HCT116 (cell line): ENCODE measurements around the gene CCDC187. TPM values are rescaled to one million over a fixed set of nuclear protein-coding genes. Genes with fewer than 3 reads are reported as not detected.

Experiments
- ATAC-seq: fragments of 200-7000 bp; cut with Tn5 transposase; 2 replicates; pipeline ENCODE4 v1.9.1; 2020; ENCODE audit warnings: mild to moderate bottlenecking, moderate library complexity
- BruUV-seq: library from RNA; stranded (reverse); fragments of 400-500 nt; replicated peaks from 2 replicates; lab custom pipeline; 2021; lab: Mats Ljungman, UMichigan
- CTCF ChIA-PET: fragments of 300-600 bp; sonication (Branson Sonifier 250); formaldehyde crosslinking; loops from one replicate; lab custom pipeline; 2021; ENCODE audit warnings: antibody characterized with exemption; lab: Charles Lee
- POLR2A ChIA-PET: fragments of 300-600, 350-600 bp; sonication (Branson Sonifier 250); formaldehyde crosslinking; loops from one replicate; lab custom pipeline; 2021; ENCODE audit warnings: antibody characterized with exemption; lab: Charles Lee
- RAD21 ChIA-PET, 2 experiments: fragments of 300-600 bp; sonication (Branson Sonifier 250); formaldehyde crosslinking; loops; one replicate each; lab custom pipeline; 2023; ENCODE audit warnings: low total read pairs in 2 of 2; ENCODE audit not compliant: uncharacterized antibody in 2 of 2, unreplicated experiment in 2 of 2, low non-redundant PET in 1 of 2; lab: Charles Lee
- DNase-seq: peaks from one replicate; pipeline ENCODE4 v3.0.0-alpha.2; 2010; ENCODE audit warnings: low read depth, low spot score
- H2AFZ ChIP-seq: fragments of 200-600 bp; shearing (Covaris generic), sonication (generic); 2 replicates; pipeline ENCODE4 v1.6.1; 2017; ENCODE audit warnings: low read depth, mixed run types, mixed read lengths, antibody characterized with exemption, low read length; ENCODE audit not compliant: poor library complexity, severe bottlenecking
- H3K27ac ChIP-seq: 2 replicates; pipeline ENCODE4 v1.5.1; 2012; ENCODE audit warnings: low read depth, low read length
- H3K27me3 ChIP-seq: fragments of 200-600 bp; sonication (generic); 2 replicates; pipeline ENCODE4 v1.6.1; 2016; ENCODE audit warnings: mixed run types, low read length, mixed read lengths; ENCODE audit not compliant: insufficient read depth
- H3K36me3 ChIP-seq, 2 experiments: fragments of 200-500 bp in 1 of 2; fragments of 200-600 bp in 1 of 2; sonication (Bioruptor generic) in 1 of 2; sonication (generic) in 1 of 2; 2 replicates each; pipeline versions ENCODE4 v1.5.1 to v1.6.1; 2014 to 2016; ENCODE audit warnings: low read length in 2 of 2, inconsistent platforms in 1 of 2, mixed read lengths in 1 of 2, mixed run types in 1 of 2; ENCODE audit not compliant: insufficient read depth in 2 of 2, control insufficient read depth in 1 of 2
- H3K4me1 ChIP-seq, 2 experiments: fragments of 200-600 bp in 1 of 2; sonication (generic) in 1 of 2; 2 replicates each; pipeline versions ENCODE4 v1.5.1 to v1.6.1; 2012 to 2017; ENCODE audit warnings: low read length in 2 of 2, inconsistent platforms in 1 of 2, mild to moderate bottlenecking in 1 of 2, mixed read lengths in 1 of 2, mixed run types in 1 of 2, moderate library complexity in 1 of 2; ENCODE audit not compliant: insufficient read depth in 2 of 2, control insufficient read depth in 1 of 2
- H3K4me2 ChIP-seq: fragments of 200-600 bp; sonication (generic); 2 replicates; pipeline ENCODE4 v1.6.1; 2017; ENCODE audit warnings: mixed run types, low read length, mixed read lengths
- H3K4me3 ChIP-seq, 2 experiments: fragments of 200-600 bp in 1 of 2; sonication (generic) in 1 of 2; replicated peaks in 1 of 2; 2 replicates each; pipeline ENCODE4 v1.5.1; 2011 to 2016; ENCODE audit warnings: low read length in 2 of 2, control low read depth in 1 of 2, low read depth in 1 of 2, mild to moderate bottlenecking in 1 of 2, mixed read lengths in 1 of 2, mixed run types in 1 of 2
- H3K79me2 ChIP-seq: fragments of 200-600 bp; sonication (generic); 2 replicates; pipeline ENCODE4 v1.6.1; 2017; ENCODE audit warnings: mild to moderate bottlenecking, mixed run types, low read length, moderate library complexity, mixed read lengths; ENCODE audit not compliant: insufficient read depth
- H3K9ac ChIP-seq: fragments of 200-600 bp; sonication (generic); 2 replicates; pipeline ENCODE4 v1.6.1; 2016; ENCODE audit warnings: low read length, mixed read lengths
- H3K9me2 ChIP-seq: fragments of 200-600 bp; sonication (generic), shearing (Covaris generic); 2 replicates; pipeline ENCODE4 v1.6.1; 2017; ENCODE audit warnings: mixed run types, mild to moderate bottlenecking, moderate library complexity; ENCODE audit not compliant: insufficient read depth
- H3K9me3 ChIP-seq, 2 experiments: fragments of 200-500 bp in 1 of 2; fragments of 200-600 bp in 1 of 2; sonication (Bioruptor generic) in 1 of 2; sonication (generic) in 1 of 2; 2 replicates each; pipeline ENCODE4 v1.6.1; 2014 to 2017; ENCODE audit warnings: low read length in 2 of 2, mixed read lengths in 2 of 2, inconsistent platforms in 1 of 2, low read depth in 1 of 2, mild to moderate bottlenecking in 1 of 2, mixed run types in 1 of 2, moderate library complexity in 1 of 2; ENCODE audit not compliant: control insufficient read depth in 1 of 2, insufficient read depth in 1 of 2
- H4K20me1 ChIP-seq: fragments of 200-600 bp; sonication (generic), shearing (Covaris generic); 2 replicates; pipeline ENCODE4 v1.6.1; 2017; ENCODE audit warnings: mixed run types, mild to moderate bottlenecking, moderate library complexity; ENCODE audit not compliant: insufficient read depth
- CBX3 ChIP-seq: IDR thresholded peaks from 2 replicates; pipeline ENCODE4 v1.6.1; 2012; ENCODE audit warnings: low read depth
- CEBPB ChIP-seq: IDR thresholded peaks from 2 replicates; pipeline ENCODE4 v1.6.1; 2012; ENCODE audit warnings: low read depth
- EGR1 ChIP-seq: IDR thresholded peaks from 2 replicates; pipeline ENCODE4 v1.6.1; 2012; ENCODE audit warnings: low read depth
- ELF1 ChIP-seq: IDR thresholded peaks from 2 replicates; pipeline ENCODE4 v1.6.1; 2012; ENCODE audit warnings: low read depth, borderline replicate concordance
- EZH2phosphoT487 ChIP-seq: fragments of 200-600 bp; IDR thresholded peaks from 2 replicates; pipeline ENCODE4 v1.6.1; 2018; ENCODE audit warnings: antibody characterized with exemption, borderline replicate concordance
- FOSL1 ChIP-seq: IDR thresholded peaks from 2 replicates; pipeline ENCODE4 v1.6.1; 2012; ENCODE audit warnings: low read depth
- POLR2A ChIP-seq: IDR thresholded peaks from 2 replicates; pipeline ENCODE4 v1.7.0; 2011; ENCODE audit warnings: borderline replicate concordance; ENCODE audit not compliant: insufficient read depth, insufficient read length; ENCODE audit errors: extremely low read depth
- POLR2AphosphoS5 ChIP-seq: IDR thresholded peaks from 2 replicates; pipeline ENCODE4 v1.6.1; 2011; ENCODE audit warnings: mild to moderate bottlenecking, low read depth, low read length, moderate library complexity
- SIN3A ChIP-seq: IDR thresholded peaks from 2 replicates; pipeline ENCODE4 v1.6.1; 2012; ENCODE audit warnings: low read depth
- SP1 ChIP-seq: IDR thresholded peaks from 2 replicates; pipeline ENCODE4 v1.6.1; 2012; ENCODE audit warnings: low read depth
- SRF ChIP-seq: IDR thresholded peaks from 2 replicates; pipeline ENCODE4 v1.6.1; 2012; ENCODE audit warnings: low read depth
- TCF7L2 ChIP-seq: IDR thresholded peaks from 2 replicates; pipeline ENCODE4 v1.7.0; 2011; ENCODE audit warnings: borderline replicate concordance, inconsistent platforms; ENCODE audit not compliant: insufficient read depth, insufficient read length; ENCODE audit errors: extremely low read depth
- ZFX ChIP-seq: fragments of 450-650 bp; IDR thresholded peaks from 2 replicates; pipeline ENCODE4 v1.6.1; 2017
- intact Hi-C: fragments of 100-400 bp; cut with micrococcal nuclease; formaldehyde crosslinking; loops from 2 replicates; pipeline ENCODE4 v1.10.0; 2022
- total RNA-seq: library from RNA; stranded (reverse); gene quantifications from one replicate; pipeline ENCODE4 v1.2.1, GENCODE V29; 2021; ENCODE audit not compliant: unreplicated experiment
- TF ChIP-seq, protein P1 (sequence below), 3 experiments: fragments of 200-600 bp in 1 of 3; sonication (generic) in 1 of 3; IDR thresholded peaks in 2 of 3; conservative IDR thresholded peaks in 1 of 3; 2 replicates each; pipeline ENCODE4 v1.5.1; 2012 to 2017; ENCODE audit warnings: low read depth in 2 of 3, low read length in 2 of 3, antibody characterized with exemption in 1 of 3, borderline replicate concordance in 1 of 3, control low read depth in 1 of 3, mild to moderate bottlenecking in 1 of 3, mixed read lengths in 1 of 3, mixed run types in 1 of 3, moderate library complexity in 1 of 3; ENCODE audit not compliant: insufficient read depth in 1 of 3
- TF ChIP-seq, protein P2 (sequence below): IDR thresholded peaks from 2 replicates; pipeline ENCODE4 v1.6.1; 2012
- TF ChIP-seq, protein P3 (sequence below): IDR thresholded peaks from 2 replicates; pipeline ENCODE4 v1.6.1; 2012; ENCODE audit warnings: low read depth

Gene CCDC187
- total RNA-seq, 1 experiment from 2014 or later: 4.6 TPM

- CTCF ChIA-PET: no interaction called here
- POLR2A ChIA-PET: interaction anchor here (0.6 kb wide), 1 partner anchor 321 kb away, joined by 3 read pairs; no protein-coding TSS in a partner anchor
Measured at GRCh38 chr9:136218271-136218670, 85.6 kb downstream of the CCDC187 start.

DNA sequence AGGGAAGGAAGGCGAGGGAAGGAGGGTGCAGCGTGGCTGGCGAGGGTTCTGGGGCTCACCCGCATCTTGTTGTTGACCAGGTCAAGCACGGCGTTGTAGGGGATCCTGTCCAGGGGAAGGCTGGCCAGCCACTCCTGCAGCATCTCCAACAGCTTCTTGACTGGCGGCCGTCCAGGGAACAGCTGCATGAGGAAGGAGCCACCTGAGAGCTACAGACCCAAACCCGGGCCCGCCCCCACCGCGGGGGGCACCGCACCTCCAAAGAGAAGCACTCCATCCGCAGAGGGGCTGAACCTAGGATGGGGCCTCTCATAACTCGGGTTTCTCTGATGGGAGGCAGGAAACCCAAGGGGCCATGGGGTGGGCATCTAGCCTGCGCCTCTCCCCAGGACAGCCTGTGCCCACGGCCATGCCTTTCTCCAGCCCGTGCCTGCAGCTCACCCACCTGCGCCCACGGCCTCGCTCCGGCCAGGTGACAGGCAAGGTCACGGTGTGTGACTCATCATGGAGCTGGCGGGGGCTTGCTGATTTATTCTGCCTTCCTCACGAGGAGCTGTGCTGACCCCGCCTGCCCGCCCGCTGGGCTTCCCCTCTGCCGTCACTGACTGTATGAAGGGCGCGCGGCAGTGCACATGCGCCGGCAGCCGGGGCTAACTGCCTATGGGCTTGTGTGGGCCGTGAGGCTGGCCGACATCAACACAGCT lies 87.2 kb downstream of the CCDC187 start:
- H3K4me1 ChIP-seq: peaks cover 11 to 19% of the 10 kb centered on the region in 2 experiments; a peak in 3 of 4 replicates
- no peak overlapping the region for H3K9ac ChIP-seq
- no peak overlapping the region for H3K4me3 ChIP-seq
- H3K27ac ChIP-seq: no peak overlapping the region
- no TSS peak for BruUV-seq
- H3K79me2 ChIP-seq: peaks cover 20% of the 10 kb centered on the region
- intact Hi-C loops: no loop called here
- DNase-seq (no peak), ATAC-seq (no peak)
- no peaks in the 10 kb centered on the region for H3K9me2 ChIP-seq
- no peak overlapping the region for H3K4me2 ChIP-seq
- H3K9me3 ChIP-seq: no peaks in the 10 kb centered on the region
- RAD21 ChIA-PET: no interaction called here
- no peaks in the 10 kb centered on the region for H3K27me3 ChIP-seq
- CTCF ChIA-PET: no interaction called here
- peaks cover 12 to 30% of the 10 kb centered on the region in 2 experiments; a peak in 3 of 4 replicates for H3K36me3 ChIP-seq
- no peaks in the 10 kb centered on the region for H4K20me1 ChIP-seq
- POLR2A ChIA-PET: no interaction called here
- no peak overlapping the region for H2AFZ ChIP-seq
- no peak for TF ChIP-seq POLR2A
- no peak for TF ChIP-seq SP1
- TF ChIP-seq, protein P1, sequence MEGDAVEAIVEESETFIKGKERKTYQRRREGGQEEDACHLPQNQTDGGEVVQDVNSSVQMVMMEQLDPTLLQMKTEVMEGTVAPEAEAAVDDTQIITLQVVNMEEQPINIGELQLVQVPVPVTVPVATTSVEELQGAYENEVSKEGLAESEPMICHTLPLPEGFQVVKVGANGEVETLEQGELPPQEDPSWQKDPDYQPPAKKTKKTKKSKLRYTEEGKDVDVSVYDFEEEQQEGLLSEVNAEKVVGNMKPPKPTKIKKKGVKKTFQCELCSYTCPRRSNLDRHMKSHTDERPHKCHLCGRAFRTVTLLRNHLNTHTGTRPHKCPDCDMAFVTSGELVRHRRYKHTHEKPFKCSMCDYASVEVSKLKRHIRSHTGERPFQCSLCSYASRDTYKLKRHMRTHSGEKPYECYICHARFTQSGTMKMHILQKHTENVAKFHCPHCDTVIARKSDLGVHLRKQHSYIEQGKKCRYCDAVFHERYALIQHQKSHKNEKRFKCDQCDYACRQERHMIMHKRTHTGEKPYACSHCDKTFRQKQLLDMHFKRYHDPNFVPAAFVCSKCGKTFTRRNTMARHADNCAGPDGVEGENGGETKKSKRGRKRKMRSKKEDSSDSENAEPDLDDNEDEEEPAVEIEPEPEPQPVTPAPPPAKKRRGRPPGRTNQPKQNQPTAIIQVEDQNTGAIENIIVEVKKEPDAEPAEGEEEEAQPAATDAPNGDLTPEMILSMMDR (IDR thresholded peaks at IDR 0.05 in 2 of 3, conservative IDR thresholded peaks at IDR 0.05 in 1 of 3; ENCODE audit: borderline replicate concordance in 1 of 3, insufficient read depth in 1 of 3, low read depth in 2 of 3, low read length in 2 of 3): no peak
- no peak for TF ChIP-seq CBX3
- TF ChIP-seq ZFX: no peak
- no peak for TF ChIP-seq FOSL1
- TF ChIP-seq EZH2phosphoT487: no peak
- TF ChIP-seq, protein P2, sequence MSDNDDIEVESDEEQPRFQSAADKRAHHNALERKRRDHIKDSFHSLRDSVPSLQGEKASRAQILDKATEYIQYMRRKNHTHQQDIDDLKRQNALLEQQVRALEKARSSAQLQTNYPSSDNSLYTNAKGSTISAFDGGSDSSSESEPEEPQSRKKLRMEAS: no peak
- no peak for TF ChIP-seq SIN3A
- no peak for TF ChIP-seq EGR1
- TF ChIP-seq CEBPB: no peak
- TF ChIP-seq POLR2AphosphoS5: no peak
- TF ChIP-seq, protein P3, sequence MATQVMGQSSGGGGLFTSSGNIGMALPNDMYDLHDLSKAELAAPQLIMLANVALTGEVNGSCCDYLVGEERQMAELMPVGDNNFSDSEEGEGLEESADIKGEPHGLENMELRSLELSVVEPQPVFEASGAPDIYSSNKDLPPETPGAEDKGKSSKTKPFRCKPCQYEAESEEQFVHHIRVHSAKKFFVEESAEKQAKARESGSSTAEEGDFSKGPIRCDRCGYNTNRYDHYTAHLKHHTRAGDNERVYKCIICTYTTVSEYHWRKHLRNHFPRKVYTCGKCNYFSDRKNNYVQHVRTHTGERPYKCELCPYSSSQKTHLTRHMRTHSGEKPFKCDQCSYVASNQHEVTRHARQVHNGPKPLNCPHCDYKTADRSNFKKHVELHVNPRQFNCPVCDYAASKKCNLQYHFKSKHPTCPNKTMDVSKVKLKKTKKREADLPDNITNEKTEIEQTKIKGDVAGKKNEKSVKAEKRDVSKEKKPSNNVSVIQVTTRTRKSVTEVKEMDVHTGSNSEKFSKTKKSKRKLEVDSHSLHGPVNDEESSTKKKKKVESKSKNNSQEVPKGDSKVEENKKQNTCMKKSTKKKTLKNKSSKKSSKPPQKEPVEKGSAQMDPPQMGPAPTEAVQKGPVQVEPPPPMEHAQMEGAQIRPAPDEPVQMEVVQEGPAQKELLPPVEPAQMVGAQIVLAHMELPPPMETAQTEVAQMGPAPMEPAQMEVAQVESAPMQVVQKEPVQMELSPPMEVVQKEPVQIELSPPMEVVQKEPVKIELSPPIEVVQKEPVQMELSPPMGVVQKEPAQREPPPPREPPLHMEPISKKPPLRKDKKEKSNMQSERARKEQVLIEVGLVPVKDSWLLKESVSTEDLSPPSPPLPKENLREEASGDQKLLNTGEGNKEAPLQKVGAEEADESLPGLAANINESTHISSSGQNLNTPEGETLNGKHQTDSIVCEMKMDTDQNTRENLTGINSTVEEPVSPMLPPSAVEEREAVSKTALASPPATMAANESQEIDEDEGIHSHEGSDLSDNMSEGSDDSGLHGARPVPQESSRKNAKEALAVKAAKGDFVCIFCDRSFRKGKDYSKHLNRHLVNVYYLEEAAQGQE: no peak
- TF ChIP-seq ELF1: no peak
- TF ChIP-seq TCF7L2: no peak

More at GRCh38 chr9:136218271-136218670, 85.6 kb downstream of the CCDC187 start:
- peaks cover 11 to 19% of the 10 kb centered on the region in 2 experiments; a peak in 3 of 4 replicates for H3K4me1 ChIP-seq
- H3K36me3 ChIP-seq: peaks cover 10 to 43% of the 10 kb centered on the region in 2 experiments; a peak in 3 of 4 replicates
- ATAC-seq: no peak
- H3K27me3 ChIP-seq: no peaks in the 10 kb centered on the region
- no peak for TF ChIP-seq SRF
- H3K9me3 ChIP-seq: no peaks in the 10 kb centered on the region
- no peak overlapping the region for H3K9ac ChIP-seq
- H3K4me3 ChIP-seq: no peak overlapping the region
- H3K27ac ChIP-seq: no peak overlapping the region
- peaks cover 36% of the 10 kb centered on the region for H3K79me2 ChIP-seq
- DNase-seq: no peak
- BruUV-seq: no TSS peak
- RAD21 ChIA-PET: no interaction called here
- H4K20me1 ChIP-seq: no peaks in the 10 kb centered on the region
- no peaks in the 10 kb centered on the region for H3K9me2 ChIP-seq
- intact Hi-C loops: no loop called here
- no peak overlapping the region for H3K4me2 ChIP-seq
- H2AFZ ChIP-seq: no peak overlapping the region
